ENCODE data around the gene NIPAL1. TPM values are rescaled to one million over a fixed set of nuclear protein-coding genes. Genes with fewer than 3 reads are reported as not detected.

Gene NIPAL1
- total RNA-seq, 4 donors from 2014 or later, result 0.33 to 1.3 (median 0.60) TPM

DNA sequence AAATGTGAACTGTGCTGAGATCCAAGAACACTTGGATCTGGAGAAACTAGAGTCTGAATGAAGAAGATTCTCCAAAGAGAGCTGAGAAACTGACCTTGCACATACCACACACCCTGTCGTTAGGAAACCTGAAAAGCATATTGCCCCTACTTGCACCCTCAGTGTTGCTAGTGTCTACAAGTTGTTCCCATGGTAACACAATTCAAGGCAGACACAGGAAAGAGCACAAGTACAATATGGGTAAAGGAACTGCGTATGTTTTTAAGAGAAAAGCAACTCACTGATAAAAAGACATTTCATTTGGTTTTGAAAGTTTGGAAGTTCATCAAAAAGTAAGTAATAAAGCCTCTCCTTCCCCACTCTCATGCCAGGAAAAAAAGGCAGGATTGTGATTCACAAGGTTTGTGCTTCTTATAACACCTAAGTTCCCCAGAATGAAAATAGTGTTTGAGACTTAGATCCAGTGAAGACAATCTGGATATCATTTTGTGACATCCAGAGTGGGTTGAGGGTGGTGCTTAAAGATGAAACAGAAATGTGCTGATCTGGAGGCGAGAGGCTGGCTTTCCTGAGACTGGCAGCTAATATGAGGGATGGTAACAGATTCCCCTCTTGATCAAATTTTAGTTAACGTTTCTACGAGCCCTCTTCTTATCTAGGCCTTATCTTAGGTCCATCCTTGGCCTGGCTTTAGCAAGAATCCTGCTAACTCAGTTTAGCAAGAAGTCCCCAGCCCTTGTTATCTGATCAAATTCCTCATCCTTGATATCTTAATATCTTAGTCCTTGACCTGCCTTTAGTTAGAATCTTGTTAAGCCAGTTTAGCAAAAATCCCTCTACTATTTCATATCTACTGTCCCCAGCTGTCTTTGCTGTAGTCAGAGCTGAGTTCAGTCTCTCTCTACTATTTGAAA lies 42.3 kb downstream of the NIPAL1 start:
- DNase-seq (ENCODE audit: extremely low spot score), result no peak
- intact Hi-C loops (cut with DNase I), result no loop called here
- Histone ChIP-seq H3K4me3 (no peak overlapping the region), H3K36me3 (no peaks in the 10 kb centered on the region), H3K9me3 (no peaks in the 10 kb centered on the region), H3K27ac (replicated peaks in 1 of 4) (no peak overlapping the region), H3K27me3 (no peaks in the 10 kb centered on the region), H3K4me1 (no peaks in the 10 kb centered on the region)
- 69% methylated on average over 5 of the region's 5 CpGs for WGBS
- TF ChIP-seq, protein P1, sequence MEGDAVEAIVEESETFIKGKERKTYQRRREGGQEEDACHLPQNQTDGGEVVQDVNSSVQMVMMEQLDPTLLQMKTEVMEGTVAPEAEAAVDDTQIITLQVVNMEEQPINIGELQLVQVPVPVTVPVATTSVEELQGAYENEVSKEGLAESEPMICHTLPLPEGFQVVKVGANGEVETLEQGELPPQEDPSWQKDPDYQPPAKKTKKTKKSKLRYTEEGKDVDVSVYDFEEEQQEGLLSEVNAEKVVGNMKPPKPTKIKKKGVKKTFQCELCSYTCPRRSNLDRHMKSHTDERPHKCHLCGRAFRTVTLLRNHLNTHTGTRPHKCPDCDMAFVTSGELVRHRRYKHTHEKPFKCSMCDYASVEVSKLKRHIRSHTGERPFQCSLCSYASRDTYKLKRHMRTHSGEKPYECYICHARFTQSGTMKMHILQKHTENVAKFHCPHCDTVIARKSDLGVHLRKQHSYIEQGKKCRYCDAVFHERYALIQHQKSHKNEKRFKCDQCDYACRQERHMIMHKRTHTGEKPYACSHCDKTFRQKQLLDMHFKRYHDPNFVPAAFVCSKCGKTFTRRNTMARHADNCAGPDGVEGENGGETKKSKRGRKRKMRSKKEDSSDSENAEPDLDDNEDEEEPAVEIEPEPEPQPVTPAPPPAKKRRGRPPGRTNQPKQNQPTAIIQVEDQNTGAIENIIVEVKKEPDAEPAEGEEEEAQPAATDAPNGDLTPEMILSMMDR (IDR thresholded peaks at IDR 0.05), result no peak
- TF ChIP-seq POLR2A (IDR thresholded peaks at IDR 0.05; ENCODE audit: low read depth) (no peak), POLR2AphosphoS5 (IDR thresholded peaks at IDR 0.05) (no peak), EP300 (IDR thresholded peaks at IDR 0.05) (no peak)

DNA sequence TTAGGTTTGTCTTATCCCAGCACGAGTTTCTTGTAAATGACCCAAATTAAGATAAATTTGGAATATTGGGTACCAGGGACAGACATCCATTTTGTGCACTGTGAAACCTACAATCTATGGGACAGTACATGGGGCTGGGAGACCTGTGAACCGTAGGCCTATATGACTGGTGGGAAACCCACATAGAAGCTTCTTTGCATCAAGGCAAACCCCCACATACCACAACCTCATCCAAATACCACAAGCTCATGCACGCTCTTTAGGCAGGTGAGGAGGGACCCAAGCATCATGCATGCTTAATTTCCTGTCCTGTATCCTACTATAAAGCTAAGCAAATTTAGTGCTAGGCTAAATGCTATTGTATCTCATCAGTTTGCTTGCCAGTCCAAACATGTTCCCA lies 47.8 kb downstream of the NIPAL1 start:
- Histone ChIP-seq H3K27me3 (no peaks in the 10 kb centered on the region), H3K9me3 (no peaks in the 10 kb centered on the region), H3K27ac (replicated peaks in 1 of 4) (no peak overlapping the region), H3K4me3 (no peak overlapping the region), H3K36me3 (no peaks in the 10 kb centered on the region), H3K4me1 (no peaks in the 10 kb centered on the region)
- WGBS, result 88% methylated on average over 3 of the region's 3 CpGs
- no peak for DNase-seq (ENCODE audit: extremely low spot score)
- intact Hi-C loops (cut with DNase I), result no loop called here
- TF ChIP-seq POLR2A (IDR thresholded peaks at IDR 0.05; ENCODE audit: low read depth), result no peak

DNA sequence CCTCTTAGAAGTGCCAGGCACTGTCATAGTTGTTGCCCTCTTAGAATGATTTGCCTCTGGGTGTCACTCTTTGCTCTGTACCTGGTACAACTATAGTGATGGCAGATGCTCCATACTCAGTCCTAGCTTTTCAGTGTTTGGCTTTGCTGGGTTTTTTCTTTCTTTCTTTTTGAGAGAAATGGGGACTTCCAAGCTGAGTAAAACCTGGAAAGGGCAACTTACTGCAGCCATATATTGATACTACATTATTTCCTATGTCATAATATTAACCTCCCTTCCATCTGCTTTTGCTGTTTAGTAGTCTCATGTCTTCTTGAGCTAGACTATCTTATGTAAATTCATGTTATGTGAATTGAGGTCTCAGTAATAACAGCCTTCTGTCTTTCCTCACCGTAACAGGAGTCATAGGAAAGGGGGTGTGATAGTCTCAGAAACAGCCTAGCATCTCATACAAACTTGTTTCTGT lies 49.0 kb downstream of the NIPAL1 start:
- intact Hi-C loops (cut with DNase I), result no loop called here
- H3K36me3 ChIP-seq, result no peaks in the 10 kb centered on the region
- H3K27me3 ChIP-seq, result no peaks in the 10 kb centered on the region
- 100% methylated on average over 1 of the region's 1 CpG for WGBS
- DNase-seq (ENCODE audit: extremely low spot score), result no peak
- H3K27ac ChIP-seq (replicated peaks in 1 of 4), result no peak overlapping the region
- H3K4me1 ChIP-seq, result no peaks in the 10 kb centered on the region
- TF ChIP-seq, protein P1 (IDR thresholded peaks at IDR 0.05), result no peak
- TF ChIP-seq EP300 (IDR thresholded peaks at IDR 0.05) (no peak), POLR2AphosphoS5 (IDR thresholded peaks at IDR 0.05) (no peak), POLR2A (IDR thresholded peaks at IDR 0.05; ENCODE audit: low read depth) (no peak)
- no peaks in the 10 kb centered on the region for H3K9me3 ChIP-seq
- H3K4me3 ChIP-seq, result no peak overlapping the region

DNA sequence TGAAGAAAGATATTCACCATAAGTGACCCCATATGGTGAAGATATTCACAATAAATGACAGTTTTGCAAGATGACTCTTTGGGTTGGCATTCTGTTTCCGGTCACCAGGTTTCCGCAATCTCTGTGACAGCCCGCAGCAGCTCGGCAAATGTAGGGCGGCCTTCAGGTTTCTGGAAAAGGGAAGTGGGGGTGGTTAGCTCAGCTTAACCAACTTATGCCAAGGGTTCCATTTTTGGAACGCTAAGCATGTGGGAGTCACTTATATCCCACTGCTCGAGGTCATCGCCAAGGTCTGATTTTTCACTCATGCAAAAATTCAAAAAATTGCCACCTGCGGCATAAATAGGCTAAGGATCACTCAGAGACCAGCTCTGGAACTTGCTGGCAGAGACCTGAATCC lies 51.0 kb downstream of the NIPAL1 start:
- intact Hi-C loops (cut with DNase I), result no loop called here
- WGBS, result 84% methylated on average over 9 of the region's 9 CpGs

DNA sequence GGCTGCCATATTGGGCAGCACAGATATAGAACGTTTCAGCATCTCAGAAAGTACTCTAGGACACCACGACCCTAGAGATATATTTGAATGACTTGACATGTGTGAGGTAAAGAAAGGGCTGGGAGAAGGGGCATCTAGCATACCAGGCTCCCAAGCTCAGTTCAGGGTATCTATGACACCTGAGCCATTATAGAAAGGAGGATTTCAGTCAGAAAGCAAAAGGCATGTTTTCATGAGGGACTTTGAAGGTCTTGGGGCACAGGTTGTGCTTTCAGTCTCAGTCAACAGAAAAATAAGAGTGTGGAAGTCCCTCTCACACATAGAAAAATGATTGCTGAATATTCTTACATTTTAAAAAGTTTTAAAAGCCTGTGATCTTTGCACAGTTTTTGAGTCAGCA lies 51.6 kb downstream of the NIPAL1 start:
- 72% methylated on average over 2 of the region's 2 CpGs for WGBS
- Histone ChIP-seq H3K4me1 (no peaks in the 10 kb centered on the region), H3K27me3 (no peaks in the 10 kb centered on the region), H3K4me3 (no peak overlapping the region), H3K36me3 (no peaks in the 10 kb centered on the region), H3K9me3 (no peaks in the 10 kb centered on the region), H3K27ac (replicated peaks in 1 of 4) (no peak overlapping the region)
- no peak for DNase-seq (ENCODE audit: extremely low spot score)
- TF ChIP-seq POLR2A (IDR thresholded peaks at IDR 0.05; ENCODE audit: low read depth) (no peak), EP300 (IDR thresholded peaks at IDR 0.05) (no peak), POLR2AphosphoS5 (IDR thresholded peaks at IDR 0.05) (no peak)
- TF ChIP-seq, protein P1 (IDR thresholded peaks at IDR 0.05), result no peak
- intact Hi-C loops (cut with DNase I), result no loop called here

More for the DNA sequence above, 51.0 kb downstream of the NIPAL1 start:
- no peaks in the 10 kb centered on the region for H3K36me3 ChIP-seq
- no peaks in the 10 kb centered on the region for H3K27me3 ChIP-seq
- DNase-seq (ENCODE audit: extremely low spot score), result no peak
- no peaks in the 10 kb centered on the region for H3K4me1 ChIP-seq
- no peak overlapping the region for H3K27ac ChIP-seq (replicated peaks in 1 of 4)
- no peak overlapping the region for H3K4me3 ChIP-seq
- TF ChIP-seq POLR2AphosphoS5 (IDR thresholded peaks at IDR 0.05) (no peak), POLR2A (IDR thresholded peaks at IDR 0.05; ENCODE audit: low read depth) (no peak), EP300 (IDR thresholded peaks at IDR 0.05) (no peak)
- TF ChIP-seq, protein P1 (IDR thresholded peaks at IDR 0.05), result no peak
- no peaks in the 10 kb centered on the region for H3K9me3 ChIP-seq
